GM10248 (cell line): ENCODE data around the gene ERP27.

ENCODE experiments used
- CTCF ChIA-PET: fragments of 300-600 bp; sonication (Branson Sonifier 250); formaldehyde crosslinking; extraction: SDS; loops from one replicate; lab custom pipeline; 2021; ENCODE audit warnings: antibody characterized with exemption; lab: Yijun Ruan, JAX
- POLR2A ChIA-PET: fragments of 350-650 bp; sonication (Branson Sonifier 250); formaldehyde crosslinking; extraction: SDS; loops from one replicate; lab custom pipeline; 2020; ENCODE audit warnings: antibody characterized with exemption; lab: Yijun Ruan, JAX
- DNase-seq: peaks from one replicate; pipeline ENCODE4 v3.0.0; 2012; ENCODE audit errors: extremely low spot score
- CTCF ChIP-seq: IDR thresholded peaks from 2 replicates; pipeline ENCODE4 v1.5.1; 2012; ENCODE audit warnings: mild to moderate bottlenecking, low read depth; ENCODE audit errors: extremely low read depth, missing control alignments, control extremely low read depth

ERP27 gene

DNA sequence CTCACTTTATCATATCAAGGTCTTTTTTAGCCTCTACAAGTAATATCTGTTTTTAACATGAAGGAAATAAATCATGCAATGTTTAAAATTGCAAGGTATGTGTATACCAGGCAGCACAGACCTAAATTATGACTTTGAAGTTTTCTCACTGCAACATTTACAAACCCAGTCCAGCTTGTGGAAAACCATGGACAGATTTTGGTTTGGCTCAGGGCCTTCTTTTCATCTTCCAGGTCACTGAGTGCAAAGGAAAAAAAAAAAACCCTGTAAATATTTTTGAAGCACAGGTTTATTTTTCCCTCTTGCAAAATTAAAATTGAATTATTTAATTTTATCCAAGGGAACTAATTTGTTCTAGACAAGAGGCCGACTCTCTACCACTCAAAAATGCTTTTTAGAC lies 66.5 kb downstream of the ERP27 start:
- DNase-seq = no peak
- ChIA-PET CTCF (no interaction called here), POLR2A (no interaction called here)
- no peak for TF ChIP-seq CTCF

GRCh38 chr12:14871247-14871646 lies 67.1 kb downstream of the ERP27 start:
- CTCF ChIA-PET = interaction anchor here (1.0 to 1.7 kb wide), 2 partner anchors 21 to 24 kb away, joined by 3 to 4 read pairs; no protein-coding TSS in a partner anchor
- no peak for TF ChIP-seq CTCF
- POLR2A ChIA-PET = no interaction called here
- DNase-seq = no peak

DNA sequence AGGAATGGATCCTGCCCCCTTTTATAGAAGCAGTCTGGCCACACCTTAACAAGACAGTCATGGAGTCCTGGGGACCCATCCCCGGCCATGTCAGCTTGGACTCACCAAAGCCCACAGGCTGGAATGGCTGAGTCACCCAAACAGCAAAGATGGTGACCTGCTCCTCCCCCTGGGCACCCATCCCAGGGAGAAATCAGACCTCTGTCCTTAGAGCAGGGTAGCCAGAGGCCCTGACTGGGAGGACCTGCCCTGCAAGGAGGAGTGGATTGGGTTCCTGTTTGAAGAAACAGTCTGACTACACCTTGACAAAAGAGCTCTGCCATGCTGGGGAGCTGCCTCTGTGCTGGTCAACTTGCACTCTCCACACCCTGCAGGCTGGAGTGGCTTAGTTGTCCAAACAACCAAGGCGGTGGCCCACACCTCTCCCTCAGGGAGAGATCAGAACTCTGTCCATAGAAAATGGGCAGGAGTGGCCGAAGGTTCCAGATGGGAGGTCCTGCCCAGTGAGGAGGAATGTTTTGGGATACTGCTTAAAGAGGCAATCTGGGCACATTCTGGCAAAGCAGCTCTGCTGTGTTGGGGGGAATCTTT lies 69.3 kb downstream of the ERP27 start:
- ChIA-PET CTCF (interaction anchor here (0.9 to 1.5 kb wide), 2 partner anchors 34 to 352 kb away, joined by 3 read pairs; partner anchors contain the start of gene RERG), POLR2A (interaction anchor here (0.6 kb wide), 1 partner anchor 43 kb away, joined by 4 read pairs; no protein-coding TSS in a partner anchor)
- no peak for TF ChIP-seq CTCF
- DNase-seq = no peak
